ENCODE results near the gene ABHD5.

ABHD5 gene

GRCh38 chr3:43727930-43728329, 37.2 kb downstream of the ABHD5 start:
- Histone ChIP-seq H3K4me1 (ENCODE audit: insufficient read depth, low read length) (no peaks in the 10 kb centered on the region), H3K4me3 (ENCODE audit: low read depth in 1 of 2, low read length in 2 of 2) (no peak overlapping the region), H3K36me3 (ENCODE audit: insufficient read depth, low read length) (no peaks in the 10 kb centered on the region), H3K27ac (ENCODE audit: low read depth, low read length) (no peak overlapping the region), H3K9ac (ENCODE audit: low read length) (no peak overlapping the region), H3K27me3 (ENCODE audit: control insufficient read depth in 1 of 2, insufficient read depth in 2 of 2, low read length in 2 of 2) (no peaks in the 10 kb centered on the region), H3K9me3 (ENCODE audit: low read length) (no peaks in the 10 kb centered on the region)

- Histone ChIP-seq H3K4me3 (ENCODE audit: low read depth in 1 of 2, low read length in 2 of 2) (no peak overlapping the region), H3K9me3 (ENCODE audit: low read length) (no peaks in the 10 kb centered on the region), H3K27ac (ENCODE audit: low read depth, low read length) (no peak overlapping the region), H3K4me1 (ENCODE audit: insufficient read depth, low read length) (no peaks in the 10 kb centered on the region), H3K27me3 (ENCODE audit: control insufficient read depth in 1 of 2, insufficient read depth in 2 of 2, low read length in 2 of 2) (no peaks in the 10 kb centered on the region), H3K36me3 (ENCODE audit: insufficient read depth, low read length) (no peaks in the 10 kb centered on the region), H3K9ac (ENCODE audit: low read length) (no peak overlapping the region)
Measured at GRCh38 chr3:43728476-43728875, 37.7 kb downstream of the ABHD5 start.

GRCh38 chr3:43728947-43729346, 38.2 kb downstream of the ABHD5 start:
- Histone ChIP-seq H3K4me1 (ENCODE audit: insufficient read depth, low read length) (no peaks in the 10 kb centered on the region), H3K4me3 (ENCODE audit: low read depth in 1 of 2, low read length in 2 of 2) (no peak overlapping the region)

GRCh38 chr3:43729707-43730414, 39.1 kb downstream of the ABHD5 start:
- H3K4me3 ChIP-seq (ENCODE audit: low read depth in 1 of 2, low read length in 2 of 2) = no peak overlapping the region
- H3K9me3 ChIP-seq (ENCODE audit: low read length) = no peaks in the 10 kb centered on the region
- no peaks in the 10 kb centered on the region for H3K4me1 ChIP-seq (ENCODE audit: insufficient read depth, low read length)
- H3K27me3 ChIP-seq (ENCODE audit: control insufficient read depth in 1 of 2, insufficient read depth in 2 of 2, low read length in 2 of 2) = no peaks in the 10 kb centered on the region
- no peak overlapping the region for H3K9ac ChIP-seq (ENCODE audit: low read length)
- H3K36me3 ChIP-seq (ENCODE audit: insufficient read depth, low read length) = no peaks in the 10 kb centered on the region
- no peak overlapping the region for H3K27ac ChIP-seq (ENCODE audit: low read depth, low read length)

More at GRCh38 chr3:43728947-43729346, 38.2 kb downstream of the ABHD5 start:
- Histone ChIP-seq H3K9ac (ENCODE audit: low read length) (no peak overlapping the region), H3K27ac (ENCODE audit: low read depth, low read length) (no peak overlapping the region), H3K27me3 (ENCODE audit: control insufficient read depth in 1 of 2, insufficient read depth in 2 of 2, low read length in 2 of 2) (no peaks in the 10 kb centered on the region), H3K36me3 (ENCODE audit: insufficient read depth, low read length) (no peaks in the 10 kb centered on the region), H3K9me3 (ENCODE audit: low read length) (no peaks in the 10 kb centered on the region)

GRCh38 chr3:43732747-43733425, 42.1 kb downstream of the ABHD5 start:
- H3K4me3 ChIP-seq (ENCODE audit: low read depth in 1 of 2, low read length in 2 of 2) = no peak overlapping the region
- no peaks in the 10 kb centered on the region for H3K9me3 ChIP-seq (ENCODE audit: low read length)
- no peak overlapping the region for H3K27ac ChIP-seq (ENCODE audit: low read depth, low read length)
- no peak overlapping the region for H3K9ac ChIP-seq (ENCODE audit: low read length)
- H3K4me1 ChIP-seq (ENCODE audit: insufficient read depth, low read length) = no peaks in the 10 kb centered on the region
- H3K36me3 ChIP-seq (ENCODE audit: insufficient read depth, low read length) = no peaks in the 10 kb centered on the region
- no peaks in the 10 kb centered on the region for H3K27me3 ChIP-seq (ENCODE audit: control insufficient read depth in 1 of 2, insufficient read depth in 2 of 2, low read length in 2 of 2)

- Histone ChIP-seq H3K4me3 (ENCODE audit: low read depth in 1 of 2, low read length in 2 of 2) (no peak overlapping the region), H3K9ac (ENCODE audit: low read length) (no peak overlapping the region), H3K4me1 (ENCODE audit: insufficient read depth, low read length) (no peaks in the 10 kb centered on the region), H3K27me3 (ENCODE audit: control insufficient read depth in 1 of 2, insufficient read depth in 2 of 2, low read length in 2 of 2) (no peaks in the 10 kb centered on the region), H3K27ac (ENCODE audit: low read depth, low read length) (no peak overlapping the region), H3K36me3 (ENCODE audit: insufficient read depth, low read length) (no peaks in the 10 kb centered on the region), H3K9me3 (ENCODE audit: low read length) (no peaks in the 10 kb centered on the region)
Measured at GRCh38 chr3:43733459-43734384, 43.0 kb downstream of the ABHD5 start.

GRCh38 chr3:43734685-43735084, 43.9 kb downstream of the ABHD5 start:
- Histone ChIP-seq H3K36me3 (ENCODE audit: insufficient read depth, low read length) (no peaks in the 10 kb centered on the region), H3K9ac (ENCODE audit: low read length) (no peak overlapping the region), H3K4me1 (ENCODE audit: insufficient read depth, low read length) (no peaks in the 10 kb centered on the region), H3K27me3 (ENCODE audit: control insufficient read depth in 1 of 2, insufficient read depth in 2 of 2, low read length in 2 of 2) (no peaks in the 10 kb centered on the region), H3K4me3 (ENCODE audit: low read depth in 1 of 2, low read length in 2 of 2) (no peak overlapping the region), H3K9me3 (ENCODE audit: low read length) (no peaks in the 10 kb centered on the region), H3K27ac (ENCODE audit: low read depth, low read length) (no peak overlapping the region)

- H3K9ac ChIP-seq (ENCODE audit: low read length) = no peak overlapping the region
- no peak overlapping the region for H3K4me3 ChIP-seq (ENCODE audit: low read depth in 1 of 2, low read length in 2 of 2)
- H3K9me3 ChIP-seq (ENCODE audit: low read length) = no peaks in the 10 kb centered on the region
- H3K27ac ChIP-seq (ENCODE audit: low read depth, low read length) = no peak overlapping the region
- no peaks in the 10 kb centered on the region for H3K36me3 ChIP-seq (ENCODE audit: insufficient read depth, low read length)
- no peaks in the 10 kb centered on the region for H3K27me3 ChIP-seq (ENCODE audit: control insufficient read depth in 1 of 2, insufficient read depth in 2 of 2, low read length in 2 of 2)
- no peaks in the 10 kb centered on the region for H3K4me1 ChIP-seq (ENCODE audit: insufficient read depth, low read length)
Measured at GRCh38 chr3:43735618-43736017, 44.9 kb downstream of the ABHD5 start.

- no peak overlapping the region for H3K9ac ChIP-seq (ENCODE audit: low read length)
- H3K36me3 ChIP-seq (ENCODE audit: insufficient read depth, low read length) = no peaks in the 10 kb centered on the region
- H3K9me3 ChIP-seq (ENCODE audit: low read length) = no peaks in the 10 kb centered on the region
- H3K27ac ChIP-seq (ENCODE audit: low read depth, low read length) = no peak overlapping the region
- no peaks in the 10 kb centered on the region for H3K4me1 ChIP-seq (ENCODE audit: insufficient read depth, low read length)
- no peaks in the 10 kb centered on the region for H3K27me3 ChIP-seq (ENCODE audit: control insufficient read depth in 1 of 2, insufficient read depth in 2 of 2, low read length in 2 of 2)
- no peak overlapping the region for H3K4me3 ChIP-seq (ENCODE audit: low read depth in 1 of 2, low read length in 2 of 2)
Measured at GRCh38 chr3:43736558-43737440, 46.1 kb downstream of the ABHD5 start.

GRCh38 chr3:43738305-43738704, 47.6 kb downstream of the ABHD5 start:
- Histone ChIP-seq H3K9ac (ENCODE audit: low read length) (no peak overlapping the region), H3K9me3 (ENCODE audit: low read length) (no peaks in the 10 kb centered on the region), H3K27me3 (ENCODE audit: control insufficient read depth in 1 of 2, insufficient read depth in 2 of 2, low read length in 2 of 2) (no peaks in the 10 kb centered on the region), H3K36me3 (ENCODE audit: insufficient read depth, low read length) (no peaks in the 10 kb centered on the region), H3K4me1 (ENCODE audit: insufficient read depth, low read length) (no peaks in the 10 kb centered on the region), H3K27ac (ENCODE audit: low read depth, low read length) (no peak overlapping the region), H3K4me3 (ENCODE audit: low read depth in 1 of 2, low read length in 2 of 2) (no peak overlapping the region)

Data from muscle layer of colon (tissue), 2 donors.